ENCODE results near the gene PAK5. TPM values are rescaled to one million over a fixed set of nuclear protein-coding genes. Genes with fewer than 3 reads are reported as not detected.

Gene PAK5
- total and polyA plus RNA-seq, 2 donors (not counting 1 experiment from before 2014, with no cell fraction given): not detected

- no peak overlapping the region for H2AFZ ChIP-seq (ENCODE audit: insufficient read depth, low read depth, low read length, poor library complexity, severe bottlenecking)
- ChIA-PET POLR2A (no interaction called here), CTCF (no interaction called here)
- H3K4me1 Mint-ChIP-seq: no peaks in the 10 kb centered on the region
- ATAC-seq (ENCODE audit: low read depth): no peak
- no peak overlapping the region for H3K4me3 Mint-ChIP-seq
- H3K27ac ChIP-seq (ENCODE audit: low read length in 2 of 2): no peak overlapping the region
- intact Hi-C loops (cut with micrococcal nuclease): no loop called here
- no peak for TF ChIP-seq EZH2 (IDR thresholded peaks at IDR 0.05; ENCODE audit: borderline replicate concordance, insufficient read depth, low read depth, low read length, poor library complexity, severe bottlenecking)
- TF ChIP-seq, protein P1, sequence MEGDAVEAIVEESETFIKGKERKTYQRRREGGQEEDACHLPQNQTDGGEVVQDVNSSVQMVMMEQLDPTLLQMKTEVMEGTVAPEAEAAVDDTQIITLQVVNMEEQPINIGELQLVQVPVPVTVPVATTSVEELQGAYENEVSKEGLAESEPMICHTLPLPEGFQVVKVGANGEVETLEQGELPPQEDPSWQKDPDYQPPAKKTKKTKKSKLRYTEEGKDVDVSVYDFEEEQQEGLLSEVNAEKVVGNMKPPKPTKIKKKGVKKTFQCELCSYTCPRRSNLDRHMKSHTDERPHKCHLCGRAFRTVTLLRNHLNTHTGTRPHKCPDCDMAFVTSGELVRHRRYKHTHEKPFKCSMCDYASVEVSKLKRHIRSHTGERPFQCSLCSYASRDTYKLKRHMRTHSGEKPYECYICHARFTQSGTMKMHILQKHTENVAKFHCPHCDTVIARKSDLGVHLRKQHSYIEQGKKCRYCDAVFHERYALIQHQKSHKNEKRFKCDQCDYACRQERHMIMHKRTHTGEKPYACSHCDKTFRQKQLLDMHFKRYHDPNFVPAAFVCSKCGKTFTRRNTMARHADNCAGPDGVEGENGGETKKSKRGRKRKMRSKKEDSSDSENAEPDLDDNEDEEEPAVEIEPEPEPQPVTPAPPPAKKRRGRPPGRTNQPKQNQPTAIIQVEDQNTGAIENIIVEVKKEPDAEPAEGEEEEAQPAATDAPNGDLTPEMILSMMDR (IDR thresholded peaks at IDR 0.05): no peak
- H3K4me3 ChIP-seq (ENCODE audit: control extremely low read depth in 1 of 5, extremely low read depth in 1 of 5, insufficient read depth in 1 of 5, low read depth in 2 of 5, low read length in 4 of 5): no peak overlapping the region
- no peak overlapping the region for H3K9ac ChIP-seq (ENCODE audit: low read length)
- DNase-seq: no peak
- H3K9me3 ChIP-seq (ENCODE audit: control extremely low read depth in 1 of 3, control insufficient read depth in 2 of 3, insufficient read depth in 1 of 3, low read length in 2 of 3): no peaks in the 10 kb centered on the region
- no peaks in the 10 kb centered on the region for H3K27me3 Mint-ChIP-seq
- H3K4me2 ChIP-seq (replicated peaks; ENCODE audit: low read depth, low read length, poor library complexity, severe bottlenecking): no peak overlapping the region
- no peaks in the 10 kb centered on the region for H4K20me1 ChIP-seq (ENCODE audit: control insufficient read depth, insufficient read depth, low read length, poor library complexity, severe bottlenecking)
- H3K27me3 ChIP-seq (replicated peaks in 1 of 4; ENCODE audit: control extremely low read depth in 1 of 4, control insufficient read depth in 3 of 4, insufficient read depth in 4 of 4, low read length in 3 of 4): no peaks in the 10 kb centered on the region
- no peaks in the 10 kb centered on the region for H3K9me3 Mint-ChIP-seq (ENCODE audit: insufficient read depth)
- H3K36me3 ChIP-seq (replicated peaks in 1 of 2; ENCODE audit: control extremely low read depth in 1 of 2, control insufficient read depth in 1 of 2, extremely low read depth in 1 of 2, insufficient read depth in 2 of 2, low read length in 1 of 2): no peaks in the 10 kb centered on the region
- H3K79me2 ChIP-seq (ENCODE audit: control insufficient read depth, insufficient read depth, low read length): no peaks in the 10 kb centered on the region
- H3K27ac Mint-ChIP-seq: no peak overlapping the region
- H3K4me1 ChIP-seq (ENCODE audit: control insufficient read depth in 2 of 2, insufficient read depth in 2 of 2, low read length in 2 of 2): no peaks in the 10 kb centered on the region
- no CpG with 5 or more reads among the region's 2 CpGs for WGBS (ENCODE audit: insufficient coverage)
These were observed 166.8 kb downstream of the PAK5 start for GRCh38 chr20:9672027-9672426.

- DNase-seq: no peak
- Histone ChIP-seq H3K4me1 (ENCODE audit: control insufficient read depth in 2 of 2, insufficient read depth in 2 of 2, low read length in 2 of 2) (no peaks in the 10 kb centered on the region), H2AFZ (ENCODE audit: insufficient read depth, low read depth, low read length, poor library complexity, severe bottlenecking) (no peak overlapping the region), H3K9ac (ENCODE audit: low read length) (no peak overlapping the region), H4K20me1 (ENCODE audit: control insufficient read depth, insufficient read depth, low read length, poor library complexity, severe bottlenecking) (no peaks in the 10 kb centered on the region), H3K4me3 (ENCODE audit: control extremely low read depth in 1 of 5, extremely low read depth in 1 of 5, insufficient read depth in 1 of 5, low read depth in 2 of 5, low read length in 4 of 5) (no peak overlapping the region), H3K4me2 (replicated peaks; ENCODE audit: low read depth, low read length, poor library complexity, severe bottlenecking) (no peak overlapping the region), H3K27me3 (replicated peaks in 1 of 4; ENCODE audit: control extremely low read depth in 1 of 4, control insufficient read depth in 3 of 4, insufficient read depth in 4 of 4, low read length in 3 of 4) (no peaks in the 10 kb centered on the region), H3K27ac (ENCODE audit: low read length in 2 of 2) (no peak overlapping the region), H3K79me2 (ENCODE audit: control insufficient read depth, insufficient read depth, low read length) (no peaks in the 10 kb centered on the region), H3K36me3 (replicated peaks in 1 of 2; ENCODE audit: control extremely low read depth in 1 of 2, control insufficient read depth in 1 of 2, extremely low read depth in 1 of 2, insufficient read depth in 2 of 2, low read length in 1 of 2) (no peaks in the 10 kb centered on the region), H3K9me3 (ENCODE audit: control extremely low read depth in 1 of 3, control insufficient read depth in 2 of 3, insufficient read depth in 1 of 3, low read length in 2 of 3) (no peaks in the 10 kb centered on the region)
- intact Hi-C loops (cut with micrococcal nuclease): no loop called here
- ChIA-PET POLR2A (no interaction called here), CTCF (no interaction called here)
- H3K27me3 Mint-ChIP-seq: no peaks in the 10 kb centered on the region
- TF ChIP-seq EZH2 (IDR thresholded peaks at IDR 0.05; ENCODE audit: borderline replicate concordance, insufficient read depth, low read depth, low read length, poor library complexity, severe bottlenecking): no peak
- TF ChIP-seq, protein P1 (IDR thresholded peaks at IDR 0.05): no peak
- H3K9me3 Mint-ChIP-seq (ENCODE audit: insufficient read depth): no peaks in the 10 kb centered on the region
- no peak for ATAC-seq (ENCODE audit: low read depth)
- H3K27ac Mint-ChIP-seq: no peak overlapping the region
- no peak overlapping the region for H3K4me3 Mint-ChIP-seq
- WGBS (ENCODE audit: insufficient coverage): no CpG with 5 or more reads among the region's 4 CpGs
- no peaks in the 10 kb centered on the region for H3K4me1 Mint-ChIP-seq
These were observed 170.5 kb downstream of the PAK5 start for GRCh38 chr20:9668381-9668780.

Measured in B cell (primary cell).